OCI-LY7 (cell line): ENCODE data around the gene L3MBTL3. TPM values are rescaled to one million over a fixed set of nuclear protein-coding genes. Genes with fewer than 3 reads are reported as not detected.

Experiments used
- BruUV-seq: library from RNA; stranded (reverse); fragments of 400-500 nt; replicated peaks from 2 replicates; lab custom pipeline; 2021; lab: Mats Ljungman, UMichigan
- CTCF ChIA-PET: fragments of 300-600 bp; sonication (Branson Sonifier 250); formaldehyde crosslinking; loops from one replicate; lab custom pipeline; 2022; ENCODE audit warnings: antibody characterized with exemption; ENCODE audit not compliant: unreplicated experiment; lab: Charles Lee
- POLR2A ChIA-PET: fragments of 300-600 bp; sonication (Branson Sonifier 250); formaldehyde crosslinking; loops from one replicate; lab custom pipeline; 2022; ENCODE audit warnings: antibody characterized with exemption; lab: Charles Lee
- DNase-seq: peaks from one replicate; pipeline ENCODE4 v3.0.0-alpha.2; 2015; ENCODE audit warnings: low spot score
- H2AFZ ChIP-seq: fragments of 200-600 bp; sonication (generic), shearing (Covaris generic); 2 replicates; pipeline ENCODE4 v1.6.1; 2014; ENCODE audit warnings: mild to moderate bottlenecking, antibody characterized with exemption, low read length, moderate library complexity
- H3K27ac ChIP-seq: fragments of 200-600 bp; sonication (generic); 2 replicates; pipeline ENCODE4 v1.5.1; 2014; ENCODE audit warnings: mixed run types, low read depth, mild to moderate bottlenecking, moderate library complexity, low read length, inconsistent platforms; ENCODE audit not compliant: poor library complexity, severe bottlenecking
- H3K36me3 ChIP-seq: fragments of 200-600 bp; sonication (generic); 2 replicates; pipeline ENCODE4 v1.6.1; 2014; ENCODE audit warnings: mild to moderate bottlenecking, antibody characterized with exemption, low read length, moderate library complexity, mixed read lengths; ENCODE audit not compliant: insufficient read depth
- H3K4me1 ChIP-seq: fragments of 200-600 bp; sonication (generic); 2 replicates; pipeline ENCODE4 v1.5.1; 2014; ENCODE audit warnings: mild to moderate bottlenecking, low read length; ENCODE audit not compliant: insufficient read depth, poor library complexity, severe bottlenecking
- H3K4me2 ChIP-seq: fragments of 200-600 bp; sonication (generic); 2 replicates; pipeline ENCODE4 v1.6.1; 2014; ENCODE audit warnings: mild to moderate bottlenecking, low read length
- H3K4me3 ChIP-seq: fragments of 200-600 bp; sonication (generic); 2 replicates; pipeline ENCODE4 v1.5.1; 2014; ENCODE audit warnings: mild to moderate bottlenecking, low read depth, low read length; ENCODE audit not compliant: poor library complexity, severe bottlenecking
- H3K79me2 ChIP-seq: fragments of 200-600 bp; sonication (generic); 2 replicates; pipeline ENCODE4 v1.6.1; 2016; ENCODE audit warnings: low read depth, mild to moderate bottlenecking, low read length, moderate library complexity, mixed read lengths; ENCODE audit not compliant: insufficient read depth
- H3K9me2 ChIP-seq: fragments of 200-600 bp; sonication (generic); 2 replicates; pipeline ENCODE4 v1.6.1; 2016; ENCODE audit warnings: mild to moderate bottlenecking, low read length, mixed read lengths; ENCODE audit not compliant: insufficient read depth
- H3K9me3 ChIP-seq: fragments of 200-600 bp; sonication (generic); 2 replicates; pipeline ENCODE4 v1.6.1; 2014; ENCODE audit warnings: mild to moderate bottlenecking, mixed run types, low read length, mixed read lengths
- H4K20me1 ChIP-seq: fragments of 200-600 bp; sonication (generic); 2 replicates; pipeline ENCODE4 v1.6.1; 2014; ENCODE audit warnings: mild to moderate bottlenecking, antibody characterized with exemption, low read length, moderate library complexity, mixed read lengths; ENCODE audit not compliant: insufficient read depth
- EZH2phosphoT487 ChIP-seq: fragments of 200-600 bp; sonication (generic); IDR thresholded peaks from 2 replicates; pipeline ENCODE4 v1.6.1; 2018; ENCODE audit warnings: low read depth, borderline replicate concordance, mild to moderate bottlenecking, mixed run types, antibody characterized with exemption, low read length, moderate library complexity, mixed read lengths
- intact Hi-C: fragments of 100-400 bp; cut with micrococcal nuclease; formaldehyde crosslinking; loops from one replicate; pipeline ENCODE4 v1.10.0; 2022; ENCODE audit not compliant: unreplicated experiment
- total RNA-seq, 2 experiments: library from RNA; depleted of rRNA in 1 of 2; stranded (reverse); fragments of >200 nt in 1 of 2; shearing (Covaris generic) in 1 of 2; gene quantifications; 2 replicates each; pipeline ENCODE4 v1.2.3, GENCODE V29; 2014 to 2022
- TF ChIP-seq, protein P1 (sequence below): fragments of 200-600 bp; sonication (generic); conservative IDR thresholded peaks from 2 replicates; pipeline ENCODE4 v1.5.1; 2014; ENCODE audit warnings: mild to moderate bottlenecking, antibody characterized with exemption, low read length, moderate library complexity, mixed read lengths

L3MBTL3 gene
- total RNA-seq, 2 experiments from 2014 or later, result 7.9 to 11.0 TPM

DNA sequence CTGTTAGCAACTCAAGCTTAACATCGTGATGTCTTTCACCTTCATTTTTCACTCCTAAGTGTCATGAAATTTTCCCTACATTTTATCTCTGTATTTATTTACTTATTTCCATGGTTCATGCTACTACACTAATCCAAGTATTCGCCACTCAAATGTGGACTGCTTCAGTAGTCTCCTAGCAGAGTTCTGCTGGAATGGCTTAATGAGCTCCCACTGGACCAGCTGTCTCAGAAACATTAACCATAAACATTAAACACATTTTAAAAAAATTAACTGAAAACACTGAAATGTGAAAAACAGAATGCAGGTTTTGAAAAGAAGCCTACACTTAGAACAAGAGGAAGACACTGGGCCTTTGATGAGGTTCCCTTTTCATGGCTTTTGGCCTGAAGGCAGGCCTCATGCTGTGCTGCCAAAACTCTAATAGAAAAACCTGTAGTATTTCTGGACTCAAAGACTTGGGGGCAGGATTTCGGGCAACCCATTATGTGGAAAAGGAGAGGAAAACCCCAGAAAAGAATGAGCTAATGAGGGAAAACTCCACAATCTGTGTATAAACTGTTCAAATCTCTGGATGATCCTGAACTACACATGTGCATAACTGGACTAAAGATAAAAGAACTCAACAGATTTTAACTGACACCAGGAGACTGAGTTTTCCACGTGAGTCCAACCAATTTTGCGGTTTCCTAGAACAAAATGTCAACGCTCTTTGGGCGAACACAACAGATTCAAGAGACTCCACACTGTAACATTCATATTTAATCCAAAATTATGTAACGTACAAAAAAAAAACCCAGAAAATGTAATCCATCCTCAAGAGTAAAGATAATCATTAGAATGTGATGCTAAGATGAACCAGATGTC is 171.4 kb downstream of the L3MBTL3 start:
- no peaks in the 10 kb centered on the region for H3K4me1 ChIP-seq
- BruUV-seq, result no TSS peak
- intact Hi-C loops, result no loop called here
- DNase-seq, result no peak
- ChIA-PET POLR2A (interaction anchor here (0.5 to 1.1 kb wide), 3 partner anchors 11 to 143 kb away, joined by 3 read pairs; no protein-coding TSS in a partner anchor), CTCF (no interaction called here)
- no peaks in the 10 kb centered on the region for H3K36me3 ChIP-seq
- H3K79me2 ChIP-seq, result no peaks in the 10 kb centered on the region
- H4K20me1 ChIP-seq, result no peaks in the 10 kb centered on the region
- H2AFZ ChIP-seq, result no peak overlapping the region
- no peak for TF ChIP-seq EZH2phosphoT487
- TF ChIP-seq, protein P1, sequence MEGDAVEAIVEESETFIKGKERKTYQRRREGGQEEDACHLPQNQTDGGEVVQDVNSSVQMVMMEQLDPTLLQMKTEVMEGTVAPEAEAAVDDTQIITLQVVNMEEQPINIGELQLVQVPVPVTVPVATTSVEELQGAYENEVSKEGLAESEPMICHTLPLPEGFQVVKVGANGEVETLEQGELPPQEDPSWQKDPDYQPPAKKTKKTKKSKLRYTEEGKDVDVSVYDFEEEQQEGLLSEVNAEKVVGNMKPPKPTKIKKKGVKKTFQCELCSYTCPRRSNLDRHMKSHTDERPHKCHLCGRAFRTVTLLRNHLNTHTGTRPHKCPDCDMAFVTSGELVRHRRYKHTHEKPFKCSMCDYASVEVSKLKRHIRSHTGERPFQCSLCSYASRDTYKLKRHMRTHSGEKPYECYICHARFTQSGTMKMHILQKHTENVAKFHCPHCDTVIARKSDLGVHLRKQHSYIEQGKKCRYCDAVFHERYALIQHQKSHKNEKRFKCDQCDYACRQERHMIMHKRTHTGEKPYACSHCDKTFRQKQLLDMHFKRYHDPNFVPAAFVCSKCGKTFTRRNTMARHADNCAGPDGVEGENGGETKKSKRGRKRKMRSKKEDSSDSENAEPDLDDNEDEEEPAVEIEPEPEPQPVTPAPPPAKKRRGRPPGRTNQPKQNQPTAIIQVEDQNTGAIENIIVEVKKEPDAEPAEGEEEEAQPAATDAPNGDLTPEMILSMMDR, result no peak
- H3K9me3 ChIP-seq, result no peaks in the 10 kb centered on the region
- no peaks in the 10 kb centered on the region for H3K9me2 ChIP-seq
- H3K27ac ChIP-seq, result no peak overlapping the region
- H3K4me2 ChIP-seq, result no peak overlapping the region
- H3K4me3 ChIP-seq, result no peak overlapping the region

Other genes with a start within 250 kb of the L3MBTL3 start
- gene TMEM244, start 157.3 kb upstream of the L3MBTL3 start, total RNA-seq (2014; rRNA removed; shearing (Covaris generic)), result not detected in 2 replicates
- gene TMEM244, start 157.3 kb upstream of the L3MBTL3 start, total RNA-seq (2022), result not detected in 2 replicates
- not detected in 2 replicates for gene SAMD3, start 204.4 kb downstream of the L3MBTL3 start, total RNA-seq (2014; rRNA removed; shearing (Covaris generic))
- not detected in 2 replicates for gene SAMD3, start 204.4 kb downstream of the L3MBTL3 start, total RNA-seq (2022)